Stomach (tissue), 4 donors: Measurements from ENCODE around the gene FANCE.

Experiments
- EP300 ChIP-seq: sonication (generic); formaldehyde crosslinking; IDR thresholded peaks from one replicate; pipeline ENCODE4 v1.6.1; 2017; ENCODE audit warnings: antibody characterized with exemption
- TF ChIP-seq, protein P1 (sequence below), 7 experiments: fragments of 450-650 bp in 4 of 7; fragments of 200-600 bp in 3 of 7; sonication (generic) in 3 of 7; IDR thresholded peaks; one replicate each; pipeline ENCODE4 v1.5.1; 2016 to 2019; ENCODE audit warnings: antibody characterized with exemption in 7 of 7, control low read depth in 2 of 7, mild to moderate bottlenecking in 1 of 7

DNA sequence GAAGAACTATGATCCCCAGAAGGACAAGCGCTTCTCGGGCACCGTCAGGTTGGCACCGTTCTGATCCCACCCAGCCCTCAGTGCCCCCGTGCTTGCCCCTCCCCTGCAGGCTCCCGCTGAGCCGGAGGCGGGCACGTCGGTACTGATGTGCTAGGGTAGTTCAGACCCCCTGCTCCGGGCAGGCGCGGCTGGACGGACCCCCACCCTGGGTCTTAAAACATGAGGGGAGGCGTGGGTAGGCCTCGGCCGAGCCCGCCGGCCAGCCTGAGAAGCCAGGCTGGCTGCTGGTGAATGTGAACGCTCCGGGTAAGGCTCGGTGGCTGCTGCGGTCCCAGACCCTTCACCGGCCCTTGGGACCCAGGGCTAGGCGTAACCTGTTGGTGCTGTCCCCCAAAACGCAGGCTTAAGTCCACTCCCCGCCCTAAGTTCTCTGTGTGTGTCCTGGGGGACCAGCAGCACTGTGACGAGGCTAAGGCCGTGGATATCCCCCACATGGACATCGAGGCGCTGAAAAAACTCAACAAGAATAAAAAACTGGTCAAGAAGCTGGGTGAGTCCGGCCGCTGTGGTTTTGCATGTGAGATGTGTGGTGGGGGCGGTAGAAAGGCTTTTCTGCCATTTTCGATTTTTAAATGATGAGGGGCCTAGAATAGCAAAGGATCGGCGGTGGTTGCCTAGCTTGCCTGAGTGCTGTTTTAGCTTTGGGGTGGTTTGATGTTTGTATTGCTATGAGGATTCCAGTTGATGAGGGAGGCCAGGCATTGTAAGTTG is 17.0 kb downstream of the FANCE start:
- TF ChIP-seq, protein P1, sequence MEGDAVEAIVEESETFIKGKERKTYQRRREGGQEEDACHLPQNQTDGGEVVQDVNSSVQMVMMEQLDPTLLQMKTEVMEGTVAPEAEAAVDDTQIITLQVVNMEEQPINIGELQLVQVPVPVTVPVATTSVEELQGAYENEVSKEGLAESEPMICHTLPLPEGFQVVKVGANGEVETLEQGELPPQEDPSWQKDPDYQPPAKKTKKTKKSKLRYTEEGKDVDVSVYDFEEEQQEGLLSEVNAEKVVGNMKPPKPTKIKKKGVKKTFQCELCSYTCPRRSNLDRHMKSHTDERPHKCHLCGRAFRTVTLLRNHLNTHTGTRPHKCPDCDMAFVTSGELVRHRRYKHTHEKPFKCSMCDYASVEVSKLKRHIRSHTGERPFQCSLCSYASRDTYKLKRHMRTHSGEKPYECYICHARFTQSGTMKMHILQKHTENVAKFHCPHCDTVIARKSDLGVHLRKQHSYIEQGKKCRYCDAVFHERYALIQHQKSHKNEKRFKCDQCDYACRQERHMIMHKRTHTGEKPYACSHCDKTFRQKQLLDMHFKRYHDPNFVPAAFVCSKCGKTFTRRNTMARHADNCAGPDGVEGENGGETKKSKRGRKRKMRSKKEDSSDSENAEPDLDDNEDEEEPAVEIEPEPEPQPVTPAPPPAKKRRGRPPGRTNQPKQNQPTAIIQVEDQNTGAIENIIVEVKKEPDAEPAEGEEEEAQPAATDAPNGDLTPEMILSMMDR (IDR thresholded peaks at IDR 0.05): no peak
- no peak for TF ChIP-seq EP300
